HG03066 (cell line): Measurements from ENCODE around the gene SLC4A4.

Source experiments
- ATAC-seq: cut with Tn5 transposase; IDR thresholded peaks from one replicate; pipeline ENCODE4 v1.9.1; 2021; ENCODE audit warnings: low read depth; ENCODE audit not compliant: unreplicated experiment

Gene SLC4A4

GRCh38 chr4:71584585-71584984 lies 245.8 kb downstream of the SLC4A4 start:
- ATAC-seq: no peak

GRCh38 chr4:71586087-71586763 lies 247.4 kb downstream of the SLC4A4 start:
- ATAC-seq: no peak

GRCh38 chr4:71587995-71588394 lies 249.2 kb downstream of the SLC4A4 start:
- no peak for ATAC-seq

GRCh38 chr4:71592793-71593192 lies 254.0 kb downstream of the SLC4A4 start:
- ATAC-seq: no peak

GRCh38 chr4:71593311-71593710 lies 254.5 kb downstream of the SLC4A4 start:
- no peak for ATAC-seq

GRCh38 chr4:71595576-71596108 lies 256.8 kb downstream of the SLC4A4 start:
- ATAC-seq: no peak

GRCh38 chr4:71599578-71599977 lies 260.8 kb downstream of the SLC4A4 start:
- no peak for ATAC-seq

- no peak for ATAC-seq
These were observed 263.6 kb downstream of the SLC4A4 start for GRCh38 chr4:71602289-71602900.

GRCh38 chr4:71604785-71605184 lies 266.0 kb downstream of the SLC4A4 start:
- peak; percentile 92 for ATAC-seq

GRCh38 chr4:71607109-71607508 lies 268.3 kb downstream of the SLC4A4 start:
- ATAC-seq: no peak

GRCh38 chr4:71607780-71608677 lies 269.2 kb downstream of the SLC4A4 start:
- no peak for ATAC-seq

- no peak for ATAC-seq
These were observed 269.9 kb downstream of the SLC4A4 start for GRCh38 chr4:71608678-71609071.

GRCh38 chr4:71609167-71609566 lies 270.3 kb downstream of the SLC4A4 start:
- ATAC-seq: no peak

GRCh38 chr4:71609651-71610050 lies 270.8 kb downstream of the SLC4A4 start:
- ATAC-seq: no peak

GRCh38 chr4:71614621-71615020 lies 275.8 kb downstream of the SLC4A4 start:
- no peak for ATAC-seq

GRCh38 chr4:71616168-71616811 lies 277.5 kb downstream of the SLC4A4 start:
- no peak for ATAC-seq
